Myocyte (in vitro differentiated cells): ENCODE results near the gene PTPRC. TPM values are rescaled to one million over a fixed set of nuclear protein-coding genes. Genes with fewer than 3 reads are reported as not detected.
A peak's percentile ranks its signal among the peaks of the same experiment; 100 is the strongest.

ENCODE experiments used
- DNase-seq: peaks from one replicate; pipeline ENCODE4 v3.0.0-alpha.2; 2012; ENCODE audit warnings: low read depth
- total RNA-seq: library from RNA; depleted of rRNA; stranded (reverse); fragments of >200 nt; gene quantifications from 2 replicates; pipeline ENCODE4 v1.2.3, GENCODE V29; 2014

Gene PTPRC
- total RNA-seq, 1 donor from 2014 or later = 0.05 TPM

DNA sequence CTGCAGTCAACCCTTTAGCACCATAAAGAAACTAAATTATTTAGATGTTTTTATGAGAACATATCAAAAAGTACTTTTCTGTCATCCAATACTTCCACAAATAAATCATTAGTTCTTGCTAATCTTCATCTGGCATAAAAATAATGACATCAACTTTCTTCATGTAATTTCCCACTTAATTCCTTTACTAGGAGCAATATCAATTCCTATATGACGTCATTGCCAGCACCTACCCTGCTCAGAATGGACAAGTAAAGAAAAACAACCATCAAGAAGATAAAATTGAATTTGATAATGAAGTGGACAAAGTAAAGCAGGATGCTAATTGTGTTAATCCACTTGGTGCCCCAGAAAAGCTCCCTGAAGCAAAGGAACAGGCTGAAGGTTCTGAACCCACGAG lies 116.9 kb downstream of the PTPRC start:
- no peak for DNase-seq

DNA sequence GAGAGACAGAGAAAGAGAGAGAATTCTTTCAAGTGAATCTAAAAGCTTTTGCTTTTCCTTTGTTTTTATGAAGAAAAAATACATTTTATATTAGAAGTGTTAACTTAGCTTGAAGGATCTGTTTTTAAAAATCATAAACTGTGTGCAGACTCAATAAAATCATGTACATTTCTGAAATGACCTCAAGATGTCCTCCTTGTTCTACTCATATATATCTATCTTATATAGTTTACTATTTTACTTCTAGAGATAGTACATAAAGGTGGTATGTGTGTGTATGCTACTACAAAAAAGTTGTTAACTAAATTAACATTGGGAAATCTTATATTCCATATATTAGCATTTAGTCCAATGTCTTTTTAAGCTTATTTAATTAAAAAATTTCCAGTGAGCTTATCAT lies 117.6 kb downstream of the PTPRC start:
- DNase-seq = peak; percentile 28

DNA sequence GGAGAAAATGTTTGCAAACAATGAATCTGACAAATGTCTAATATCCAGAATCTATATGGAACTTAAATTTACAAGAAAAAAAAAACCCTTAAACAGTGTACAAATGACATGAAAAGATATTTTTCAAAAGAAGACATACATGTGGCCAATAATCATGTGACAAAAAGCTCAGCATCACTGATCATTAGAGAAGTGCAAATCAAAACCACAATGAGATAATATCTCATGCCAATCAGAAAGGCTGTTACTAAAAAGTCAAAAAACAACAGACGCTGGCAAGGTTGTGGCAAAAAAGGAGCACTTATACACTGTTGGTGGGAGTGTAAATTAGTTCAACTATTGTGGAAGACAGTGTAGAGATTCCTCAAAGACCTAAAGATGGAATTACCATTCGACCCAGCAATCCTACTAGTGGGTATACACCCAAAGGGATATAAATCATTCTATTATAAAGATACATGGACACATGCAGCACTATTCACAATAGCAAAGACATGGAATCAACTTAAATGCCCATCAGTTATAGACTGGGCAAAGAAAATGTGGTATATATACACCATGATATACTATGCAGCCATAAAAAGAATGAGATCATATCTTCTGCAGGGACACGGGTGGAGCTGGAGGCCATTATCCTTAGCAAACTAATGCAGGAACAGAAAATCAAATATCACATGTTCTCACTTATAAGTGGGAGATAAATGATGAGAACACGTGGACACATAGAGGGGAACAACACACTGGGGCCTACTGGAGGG lies 123.2 kb downstream of the PTPRC start:
- DNase-seq = no peak

DNA sequence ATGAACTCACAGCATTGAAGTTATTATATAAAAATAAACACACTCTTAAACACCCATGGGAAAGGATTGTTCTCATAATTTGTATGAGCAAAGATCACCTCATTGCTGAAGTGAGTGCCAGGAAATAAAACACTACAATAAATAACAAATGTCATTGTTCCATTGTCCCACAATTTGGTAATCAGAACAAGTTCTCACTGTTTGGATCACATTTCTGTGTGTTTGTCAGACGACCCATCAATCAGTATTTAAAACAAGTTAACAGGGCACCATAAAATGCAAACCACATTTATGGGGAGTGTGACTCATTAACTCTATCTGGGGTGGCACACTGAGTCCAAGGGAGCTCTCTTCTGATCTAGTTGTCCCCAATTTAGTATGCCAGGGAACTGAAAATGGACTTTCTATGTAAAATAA lies 124.5 kb downstream of the PTPRC start:
- peak; percentile 13 for DNase-seq

DNA sequence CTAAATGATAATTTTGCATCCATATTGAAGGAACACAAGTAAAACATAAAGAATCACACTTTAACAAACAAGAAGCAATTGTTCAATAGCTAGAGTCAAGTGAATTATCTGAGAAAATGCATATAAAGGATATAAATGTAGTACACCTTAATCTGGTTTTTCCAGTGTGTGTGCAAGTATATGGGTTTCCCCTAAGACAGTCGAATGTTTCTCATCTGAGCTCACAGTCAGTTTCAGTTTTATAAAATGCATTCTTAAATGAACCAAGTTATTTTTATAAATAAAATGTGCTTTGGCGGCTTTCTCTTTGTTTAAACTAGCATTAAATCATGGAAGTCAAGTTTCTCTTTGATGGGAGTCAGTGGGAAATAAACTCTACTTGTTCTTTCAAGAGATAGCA lies 125.9 kb downstream of the PTPRC start:
- no peak for DNase-seq

DNA sequence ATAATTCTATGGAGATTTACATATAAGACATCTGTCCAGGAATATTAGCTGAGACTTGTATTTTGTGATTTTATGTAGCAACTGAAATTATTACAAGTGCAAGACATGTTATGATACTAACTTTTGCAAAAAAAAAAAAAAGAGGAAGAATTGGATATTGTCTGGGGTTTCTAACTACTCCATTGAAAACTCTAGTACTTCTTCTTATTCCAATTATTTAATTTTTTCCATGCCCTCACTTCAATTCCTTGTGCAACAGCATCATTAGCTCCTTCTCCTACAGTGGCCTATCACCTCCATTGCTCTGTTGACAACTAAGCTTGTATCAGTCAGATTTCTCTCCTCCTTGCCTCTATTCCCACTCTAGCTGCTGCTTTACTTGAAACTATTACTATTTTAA lies 126.6 kb downstream of the PTPRC start:
- DNase-seq = no peak

DNA sequence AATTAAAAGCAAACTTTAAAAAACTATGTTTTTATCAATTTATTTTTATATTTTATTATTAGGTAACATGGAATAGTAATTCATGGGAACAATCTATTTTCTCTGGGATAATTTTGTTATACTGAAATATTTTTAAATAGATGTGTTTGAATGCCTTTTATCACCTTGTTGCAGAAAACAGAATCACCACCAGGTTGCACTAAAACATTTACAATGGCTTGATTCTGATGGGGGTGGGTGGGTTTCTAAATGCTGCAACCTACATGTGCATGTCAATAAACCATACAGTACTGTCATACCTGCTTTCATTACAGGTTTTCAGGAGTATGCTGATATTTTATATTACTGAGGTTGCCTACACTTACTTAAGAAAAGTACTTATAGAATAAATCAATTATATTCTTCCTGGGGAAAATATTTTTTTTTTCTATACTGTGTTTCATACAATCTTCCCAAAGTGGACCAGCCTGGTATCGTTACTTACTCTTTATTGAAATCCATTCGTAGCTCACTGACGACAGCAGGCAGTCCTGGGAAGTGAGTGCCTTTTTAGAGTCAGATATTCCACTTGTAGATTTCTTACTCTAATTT lies 132.8 kb downstream of the PTPRC start:
- peak; percentile 35 for DNase-seq

DNA sequence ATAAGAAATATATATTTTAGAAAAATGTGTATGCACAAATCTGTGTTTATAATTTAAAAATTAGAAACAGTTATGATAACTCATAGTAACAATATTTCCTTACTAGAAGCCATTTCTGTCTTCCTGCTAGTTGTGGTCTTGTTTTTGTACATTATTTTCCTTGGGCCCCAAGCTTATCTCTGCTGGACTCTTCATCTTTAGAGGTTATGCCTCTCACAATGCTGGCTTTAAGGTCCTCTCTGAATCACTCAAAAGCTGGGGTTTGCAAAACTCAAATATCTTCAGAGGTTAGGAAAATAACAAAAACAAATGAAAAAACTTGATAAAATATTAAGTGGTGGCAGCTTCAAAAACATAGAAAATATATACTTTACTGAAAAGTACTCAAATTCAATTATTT lies 133.8 kb downstream of the PTPRC start:
- no peak for DNase-seq

DNA sequence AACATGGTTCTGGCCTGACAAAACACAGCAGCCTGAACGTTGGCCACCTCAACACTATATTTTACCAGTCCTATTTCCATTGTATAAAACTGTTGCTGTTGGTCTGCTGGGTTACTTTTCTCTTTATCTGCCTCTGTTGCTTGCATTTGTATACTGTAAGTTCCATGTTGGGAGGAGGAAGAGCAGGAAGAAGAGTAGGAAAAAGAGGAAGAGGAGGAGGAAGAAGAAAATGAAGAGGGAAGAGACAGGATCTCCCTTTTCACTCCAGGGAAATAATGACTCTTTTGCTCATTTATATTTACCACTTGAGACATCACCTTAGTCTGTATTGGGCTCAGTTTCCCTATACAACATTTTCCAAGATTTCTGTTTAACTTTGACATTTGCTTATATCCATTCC lies 134.2 kb downstream of the PTPRC start:
- no peak for DNase-seq

DNA sequence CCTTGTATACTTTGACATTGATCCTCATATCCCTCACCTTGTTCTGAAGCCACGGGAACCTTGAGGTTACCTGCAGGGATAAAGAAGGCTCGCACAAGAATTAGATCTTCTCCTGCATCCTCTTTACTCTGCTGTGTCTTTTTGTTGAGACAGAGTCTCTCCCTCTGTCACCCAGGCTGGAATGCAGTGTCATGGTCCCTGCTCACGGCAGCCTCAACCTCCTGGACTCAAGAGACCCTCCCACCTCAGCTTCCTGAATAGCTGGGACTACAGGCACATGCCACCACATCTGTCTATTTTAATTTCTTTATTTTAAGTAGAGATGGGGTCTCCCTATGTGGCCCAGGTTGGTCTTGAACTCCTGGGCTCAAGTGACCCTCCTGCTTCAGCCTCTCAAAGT lies 134.7 kb downstream of the PTPRC start:
- no peak for DNase-seq

DNA sequence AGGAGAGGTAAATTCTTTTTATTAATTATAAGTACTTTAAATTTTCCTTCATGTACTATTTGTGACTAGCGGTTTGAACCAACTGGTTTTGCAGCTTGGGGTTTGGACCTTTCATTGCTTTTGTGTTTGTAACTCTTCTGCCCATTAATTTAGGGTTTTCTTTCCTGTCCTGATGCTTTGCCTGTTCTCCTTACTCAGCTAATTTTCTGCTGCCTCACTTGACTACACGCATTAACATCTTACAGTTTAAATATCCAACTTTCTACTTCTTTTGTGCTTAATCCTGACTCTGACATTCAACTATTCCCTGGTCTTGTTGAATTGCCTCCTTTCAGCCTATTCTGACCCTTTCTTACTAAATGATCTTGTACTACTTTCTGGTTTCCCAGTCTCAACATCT lies 135.6 kb downstream of the PTPRC start:
- DNase-seq = no peak

DNA sequence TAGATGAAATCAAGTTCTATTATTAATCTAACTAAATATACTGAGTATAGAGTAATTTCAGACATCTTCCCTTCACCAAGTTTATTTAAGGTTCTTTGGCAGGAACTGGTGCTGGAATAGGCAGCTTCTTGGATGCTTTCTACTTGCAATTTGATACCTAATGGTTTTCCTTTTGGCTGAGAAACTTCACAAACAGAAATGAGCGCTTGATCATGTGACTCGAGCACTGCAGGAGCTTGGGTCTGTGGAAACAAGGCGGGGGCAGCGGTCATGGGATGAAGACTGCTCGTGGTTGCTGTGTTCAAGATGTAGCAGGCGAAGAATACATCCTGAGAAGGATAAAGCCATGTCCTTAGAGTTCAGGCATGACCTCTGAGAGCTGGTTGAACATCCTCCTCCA lies 136.8 kb downstream of the PTPRC start:
- DNase-seq = peak; percentile 66

DNA sequence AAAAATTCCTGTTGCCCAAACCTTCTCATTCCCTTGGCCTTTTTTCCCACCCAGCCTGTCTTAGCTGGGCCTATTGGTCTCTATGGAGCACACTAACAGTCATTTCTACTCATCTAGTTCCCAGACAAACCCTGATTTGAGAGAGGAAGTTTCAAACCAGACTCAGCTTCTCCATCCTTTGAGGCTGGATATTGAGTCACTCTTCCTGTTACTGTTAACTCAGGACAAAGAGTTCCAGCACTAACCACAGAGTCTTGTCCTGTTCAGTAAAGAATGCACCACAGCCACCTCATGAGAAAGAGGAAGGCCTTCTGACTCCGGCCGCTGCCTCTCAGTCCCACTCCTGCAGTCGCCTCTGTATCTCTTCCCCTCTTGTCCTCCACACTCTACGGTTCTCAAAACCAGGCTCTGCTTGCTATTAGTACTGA lies 137.8 kb downstream of the PTPRC start:
- DNase-seq = peak; percentile 76

DNA sequence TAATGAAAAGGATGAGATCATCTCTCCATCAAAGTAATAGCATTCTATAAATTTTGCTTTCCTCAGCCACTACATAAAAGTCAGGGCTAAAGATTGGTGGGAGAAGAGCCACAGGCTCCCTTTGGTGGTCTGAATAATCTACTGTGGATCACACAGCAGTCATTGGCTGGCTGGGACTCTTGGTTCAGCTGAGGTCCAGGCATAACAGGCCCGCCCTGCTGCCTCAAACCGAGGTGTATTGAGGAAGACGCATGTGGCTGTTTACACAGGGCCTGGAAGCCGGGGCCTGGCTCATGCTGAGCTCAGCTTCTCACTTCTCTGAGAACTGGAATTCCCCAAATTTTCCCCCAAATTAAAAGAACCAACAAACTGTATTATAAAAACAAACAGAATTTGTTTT lies 139.2 kb downstream of the PTPRC start:
- no peak for DNase-seq

DNA sequence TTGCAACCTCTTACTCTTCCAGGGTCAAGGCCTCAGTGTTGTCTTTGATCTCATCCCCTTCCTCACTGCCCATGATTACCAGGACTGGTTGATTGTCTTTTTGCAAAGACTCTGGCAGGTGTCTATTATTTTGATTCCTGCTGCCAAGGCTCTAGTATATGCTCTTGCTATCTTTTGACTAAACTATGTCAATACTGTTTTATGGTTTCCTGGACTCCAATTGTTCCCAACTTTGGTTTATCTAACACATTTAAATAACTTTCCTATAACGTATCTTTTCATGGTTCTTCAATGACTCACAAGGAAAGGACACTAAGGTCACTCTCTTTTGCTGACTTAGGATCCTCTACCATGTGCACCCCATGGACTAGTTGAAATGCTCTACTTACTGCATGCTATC lies 141.5 kb downstream of the PTPRC start:
- DNase-seq = no peak

DNA sequence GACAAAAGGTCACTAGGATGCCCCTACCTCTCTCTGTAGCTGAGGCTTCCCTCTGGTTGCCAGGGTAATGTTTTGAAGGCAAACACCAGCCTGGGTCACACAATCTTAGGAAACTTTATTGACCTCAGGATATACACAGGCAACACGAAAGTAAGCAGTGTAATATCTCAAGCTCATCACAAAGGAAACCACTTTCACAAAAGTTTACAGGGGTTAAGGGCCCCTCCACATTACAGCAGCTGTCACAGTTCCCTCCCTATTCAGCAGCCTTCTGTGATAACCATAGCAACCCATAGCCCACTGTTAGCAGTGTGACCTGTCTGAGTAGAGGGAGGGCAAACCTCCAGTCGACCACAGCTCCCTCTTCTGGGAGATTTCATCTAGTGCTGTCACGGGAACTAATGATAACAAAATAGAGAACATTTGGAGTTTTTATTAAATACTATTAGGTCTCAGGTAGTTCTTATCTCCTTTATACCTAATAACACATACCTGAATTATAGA lies 149.8 kb downstream of the PTPRC start:
- DNase-seq = peak; percentile 34

DNA sequence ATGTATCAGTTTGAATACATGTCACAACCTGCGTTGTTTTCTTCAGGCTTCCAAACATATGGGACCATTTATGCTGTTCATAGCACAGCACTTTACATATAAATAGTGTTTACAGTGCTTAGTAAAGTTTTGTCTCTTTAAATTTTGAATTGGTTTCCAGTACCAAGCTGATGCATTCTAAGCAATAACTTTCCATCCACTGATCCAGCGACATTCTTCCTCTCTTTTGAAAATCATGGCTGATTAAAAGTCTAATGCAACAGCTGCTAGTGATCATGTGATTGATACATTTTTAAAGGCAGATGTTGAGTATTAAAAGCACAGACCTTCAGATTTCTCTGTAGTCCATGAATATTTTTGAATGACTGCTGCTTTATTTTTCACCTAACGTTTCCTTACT lies 154.9 kb downstream of the PTPRC start:
- DNase-seq = no peak

DNA sequence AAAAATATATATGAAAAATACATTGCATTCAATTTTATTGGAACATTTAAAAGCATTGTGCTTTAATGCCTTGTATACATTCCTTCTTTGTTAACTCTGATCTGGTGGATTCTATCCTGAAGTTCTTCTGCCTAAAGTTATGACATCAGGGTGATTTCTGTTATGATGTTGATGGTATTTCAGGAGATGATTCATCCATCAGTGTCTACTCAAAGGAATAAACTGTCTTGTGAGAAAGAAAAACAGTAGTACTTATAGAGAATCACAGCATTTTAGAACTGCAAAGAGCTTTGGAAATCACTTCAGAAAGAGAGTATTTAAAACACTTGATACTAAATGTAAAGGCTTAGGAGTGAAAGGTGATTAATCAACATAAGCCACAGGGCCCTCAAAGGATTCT lies 155.7 kb downstream of the PTPRC start:
- DNase-seq = peak; percentile 26

DNA sequence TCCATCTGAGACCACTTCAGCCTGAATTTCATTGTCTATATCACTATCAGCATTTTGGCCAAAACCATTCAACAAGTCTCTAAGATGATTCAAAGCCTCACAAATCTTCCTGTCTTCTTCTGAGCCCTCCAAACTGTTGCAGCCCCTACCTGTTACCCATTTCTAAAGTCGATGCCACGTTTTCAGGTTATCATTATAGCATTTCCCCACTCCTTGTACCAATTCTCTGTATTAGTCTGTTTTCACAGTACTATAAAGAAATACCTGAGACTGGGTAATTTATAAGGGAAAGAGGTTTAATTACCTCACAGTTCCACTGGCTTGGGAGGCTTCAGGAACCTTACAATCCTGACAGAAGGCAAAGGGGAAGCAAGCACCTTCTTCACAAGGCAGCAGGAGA lies 158.8 kb downstream of the PTPRC start:
- no peak for DNase-seq

DNA sequence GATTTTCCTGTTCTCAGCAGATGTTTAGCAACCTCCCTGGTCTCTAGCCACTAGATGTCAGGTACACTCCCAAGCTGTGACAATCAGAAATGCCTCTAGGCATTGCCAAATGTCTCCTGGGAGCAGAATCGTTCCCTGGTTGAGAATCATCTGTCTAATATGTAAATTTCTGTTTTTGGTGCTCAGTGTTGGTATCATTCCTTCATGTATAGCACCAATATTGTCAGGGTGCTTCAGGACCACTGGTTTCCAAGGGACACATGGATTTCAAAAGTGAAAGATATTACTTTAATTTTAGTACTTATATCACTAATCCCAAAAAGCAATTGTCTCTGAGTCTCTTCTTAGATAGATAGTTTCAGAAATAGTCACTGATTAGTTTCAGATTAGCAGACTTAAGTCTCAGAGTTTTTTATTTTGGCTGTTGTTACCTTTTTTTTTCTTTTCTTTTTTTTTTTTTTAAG lies 160.1 kb downstream of the PTPRC start:
- no peak for DNase-seq

DNA sequence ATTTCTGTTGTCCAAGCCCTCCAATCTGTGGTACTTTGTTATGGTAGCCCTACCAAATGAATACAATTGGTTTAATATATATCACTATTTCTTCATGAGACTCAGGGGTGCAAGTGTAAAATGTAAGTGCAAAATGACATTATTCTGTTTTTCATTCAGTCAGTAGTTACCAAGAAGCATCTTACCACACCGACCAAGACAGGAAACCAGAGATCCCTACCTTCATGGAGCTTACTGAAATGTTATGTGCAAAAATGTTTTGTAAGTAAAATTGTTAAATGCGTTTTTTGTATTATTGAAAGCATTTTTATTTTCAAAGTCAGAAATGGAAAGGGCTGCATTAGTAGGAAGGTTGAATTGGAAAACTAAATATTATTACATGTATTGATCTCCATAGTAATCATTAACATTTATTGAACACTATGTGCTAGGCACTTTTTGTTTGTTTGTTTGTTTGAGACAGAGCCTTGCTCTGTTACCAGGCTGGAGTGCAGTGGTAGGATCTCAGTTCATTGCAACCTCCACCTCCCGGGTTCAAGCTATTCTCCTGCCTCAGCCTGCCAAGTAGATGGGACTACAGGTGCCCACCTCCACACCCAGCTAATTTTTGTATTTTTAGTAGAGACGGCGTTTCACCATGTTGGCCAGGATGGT lies 166.8 kb downstream of the PTPRC start:
- DNase-seq = no peak

DNA sequence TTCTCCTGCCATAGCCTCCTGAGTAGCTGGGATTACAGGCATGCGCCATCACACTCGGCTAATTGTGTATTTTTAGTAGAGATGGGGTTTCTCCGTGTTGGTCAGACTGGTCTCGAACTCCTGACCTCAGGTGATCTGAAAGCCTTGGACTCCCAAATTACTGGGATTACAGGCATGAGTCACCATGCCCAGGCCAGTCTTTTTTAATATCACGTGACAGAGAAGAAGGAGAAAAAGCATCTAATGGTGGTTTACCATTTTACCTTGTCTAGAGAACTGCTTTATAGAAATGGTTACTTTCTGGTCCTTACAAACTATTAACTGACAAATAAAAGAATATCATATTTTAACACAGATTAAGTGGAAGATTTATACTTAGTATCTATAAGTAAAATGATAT lies 168.0 kb downstream of the PTPRC start:
- DNase-seq = no peak
